DND-41 (cell line): ENCODE data around the gene DAPK3.

Source experiments
- ATAC-seq: fragments of 200-7000 bp; cut with Tn5 transposase; 3 replicates; pipeline ENCODE4 v1.9.1; 2021; ENCODE audit warnings: low read depth; ENCODE audit not compliant: insufficient read depth
- DNase-seq: peaks from one replicate; pipeline ENCODE4 v3.0.0-alpha.2; 2020
- H2AFZ ChIP-seq: 2 replicates; pipeline ENCODE4 v1.6.0; 2012; ENCODE audit warnings: low read depth, low read length
- H3K27ac ChIP-seq: 2 replicates; pipeline ENCODE4 v1.5.1; 2012; ENCODE audit warnings: low read length, inconsistent platforms
- H3K27me3 ChIP-seq: fragments of 200-600 bp; sonication (generic); 2 replicates; pipeline ENCODE4 v1.6.0; 2012; ENCODE audit warnings: low read length, mild to moderate bottlenecking, inconsistent platforms; ENCODE audit not compliant: insufficient read depth, poor library complexity
- H3K36me3 ChIP-seq: 2 replicates; pipeline ENCODE4 v1.5.1; 2012; ENCODE audit warnings: low read length, inconsistent platforms; ENCODE audit not compliant: insufficient read depth
- H3K4me1 ChIP-seq: 2 replicates; pipeline ENCODE4 v1.5.1; 2012; ENCODE audit warnings: mild to moderate bottlenecking, low read length; ENCODE audit not compliant: insufficient read depth
- H3K4me2 ChIP-seq: 2 replicates; pipeline ENCODE4 v1.6.0; 2012; ENCODE audit warnings: mild to moderate bottlenecking, moderate library complexity, low read length, inconsistent platforms; ENCODE audit not compliant: insufficient read depth
- H3K4me3 ChIP-seq, 2 experiments: fragments of 200-600 bp in 1 of 2; shearing (Covaris generic) in 1 of 2; 2 replicates each; pipeline ENCODE4 v1.5.1; 2012 to 2016; ENCODE audit warnings: inconsistent platforms in 2 of 2, low read length in 2 of 2, mild to moderate bottlenecking in 2 of 2, low read depth in 1 of 2, moderate library complexity in 1 of 2
- H3K79me2 ChIP-seq: 2 replicates; pipeline ENCODE4 v1.6.0; 2012; ENCODE audit warnings: low read length, inconsistent platforms; ENCODE audit not compliant: insufficient read depth
- H3K9ac ChIP-seq: 2 replicates; pipeline ENCODE4 v1.6.0; 2012; ENCODE audit warnings: low read depth, mild to moderate bottlenecking, inconsistent platforms, low read length, moderate library complexity
- H3K9me3 ChIP-seq: 2 replicates; pipeline ENCODE4 v1.5.1; 2012; ENCODE audit warnings: low read length, moderate library complexity, mild to moderate bottlenecking, inconsistent platforms; ENCODE audit not compliant: insufficient read depth, severe bottlenecking
- H4K20me1 ChIP-seq: 2 replicates; pipeline ENCODE4 v1.6.0; 2012; ENCODE audit warnings: low read length; ENCODE audit not compliant: insufficient read depth
- CTCF ChIP-seq: IDR thresholded peaks from 2 replicates; pipeline ENCODE4 v1.5.1; 2012; ENCODE audit warnings: borderline replicate concordance, low read length, moderate library complexity, mild to moderate bottlenecking; ENCODE audit not compliant: poor library complexity, severe bottlenecking; ENCODE audit errors: extremely low read depth
- EZH2 ChIP-seq: IDR thresholded peaks from 3 replicates; pipeline ENCODE4 v1.6.1; 2012; ENCODE audit warnings: borderline replicate concordance, low read depth, mild to moderate bottlenecking, moderate library complexity, low read length, inconsistent platforms; ENCODE audit not compliant: severe bottlenecking

The DAPK3 gene

GRCh38 chr19:3961007-3961406, 9.9 kb downstream of the DAPK3 start:
- H2AFZ ChIP-seq: no peak overlapping the region
- peaks cover 68% of the 10 kb centered on the region for H3K36me3 ChIP-seq
- TF ChIP-seq EZH2 (no peak), CTCF (no peak)
- H3K79me2 ChIP-seq: peaks cover 1% of the 10 kb centered on the region; the same call in 1 of the 2 replicates
- no peak overlapping the region for H3K4me2 ChIP-seq
- no peak overlapping the region for H3K4me3 ChIP-seq
- H3K4me1 ChIP-seq: no peaks in the 10 kb centered on the region
- DNase-seq (no peak), ATAC-seq (no peak)
- H3K9me3 ChIP-seq: no peaks in the 10 kb centered on the region
- no peak overlapping the region for H3K9ac ChIP-seq
- H4K20me1 ChIP-seq: peaks cover 4% of the 10 kb centered on the region; the same call in 1 of the 2 replicates
- H3K27ac ChIP-seq: no peak overlapping the region
- no peaks in the 10 kb centered on the region for H3K27me3 ChIP-seq

GRCh38 chr19:3959766-3960131, 11.2 kb downstream of the DAPK3 start:
- Histone ChIP-seq H3K36me3 (peaks cover 60% of the 10 kb centered on the region), H3K27me3 (no peaks in the 10 kb centered on the region), H3K4me2 (no peak overlapping the region), H3K9ac (no peak overlapping the region), H3K9me3 (no peaks in the 10 kb centered on the region), H3K4me1 (no peaks in the 10 kb centered on the region), H2AFZ (no peak overlapping the region), H3K4me3 (no peak overlapping the region), H3K27ac (no peak overlapping the region), H3K79me2 (no peaks in the 10 kb centered on the region), H4K20me1 (no peaks in the 10 kb centered on the region)
- TF ChIP-seq CTCF (no peak), EZH2 (no peak)
- ATAC-seq: no peak
- no peak for DNase-seq

- Histone ChIP-seq H3K27me3 (no peaks in the 10 kb centered on the region), H3K9me3 (no peaks in the 10 kb centered on the region), H2AFZ (no peak overlapping the region), H3K79me2 (no peaks in the 10 kb centered on the region), H3K4me1 (no peaks in the 10 kb centered on the region), H4K20me1 (no peaks in the 10 kb centered on the region), H3K4me3 (no peak overlapping the region), H3K27ac (no peak overlapping the region), H3K4me2 (no peak overlapping the region), H3K36me3 (peaks cover 55% of the 10 kb centered on the region), H3K9ac (no peak overlapping the region)
- DNase-seq: no peak
- TF ChIP-seq CTCF: no peak
- TF ChIP-seq EZH2: no peak
- no peak for ATAC-seq
Measured at GRCh38 chr19:3958836-3959765, 11.8 kb downstream of the DAPK3 start.
